Measurements from ENCODE around the gene CD38. TPM values are rescaled to one million over a fixed set of nuclear protein-coding genes. Genes with fewer than 3 reads are reported as not detected.

The CD38 gene
- total and polyA plus RNA-seq, 2 donors (not counting 1 experiment from before 2014, with no cell fraction given): 0.02 TPM; not detected in 1

DNA sequence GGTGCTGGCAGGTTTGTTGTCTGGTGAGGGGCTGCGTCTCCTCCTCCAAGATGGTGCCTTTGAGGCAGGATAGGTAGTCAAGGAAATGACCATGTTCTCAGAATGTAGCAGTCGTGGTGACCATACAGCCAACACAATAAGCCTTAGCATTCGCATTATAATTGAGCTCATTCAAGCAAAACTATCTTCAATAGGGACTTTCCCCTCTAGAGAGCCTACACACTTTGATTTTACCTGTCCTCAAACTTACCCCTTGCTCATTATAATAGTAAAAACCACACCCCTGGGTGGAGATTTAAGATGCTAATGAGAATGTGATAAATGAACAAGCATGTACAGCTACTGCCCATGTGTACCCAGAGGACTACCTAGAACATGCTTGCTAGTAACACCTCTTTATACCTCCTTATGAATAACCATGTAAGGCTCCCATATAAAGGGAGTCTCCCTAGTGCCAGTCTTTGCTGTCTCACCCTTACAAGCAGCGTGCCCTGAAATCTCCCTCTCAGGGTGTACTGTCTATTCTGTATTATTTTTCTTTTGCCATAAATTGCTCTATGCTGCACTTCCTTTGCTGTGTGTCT is 112.2 kb downstream of the CD38 start:
- DNase-seq (ENCODE audit: low read depth in 2 of 2): no peak
- Histone ChIP-seq H3K9ac (ENCODE audit: insufficient read depth, low read length) (no peak overlapping the region), H3K9me3 (ENCODE audit: control insufficient read depth, insufficient read depth, low read depth, low read length) (no peaks in the 10 kb centered on the region), H3K79me2 (ENCODE audit: control insufficient read depth, insufficient read depth, low read length) (no peaks in the 10 kb centered on the region), H3K36me3 (ENCODE audit: control insufficient read depth, insufficient read depth, low read length) (no peaks in the 10 kb centered on the region), H4K20me1 (ENCODE audit: control insufficient read depth, extremely low read depth, insufficient read depth, low read length) (no peaks in the 10 kb centered on the region), H3K27ac (ENCODE audit: insufficient read depth, low read length) (no peak overlapping the region), H3K4me2 (ENCODE audit: extremely low read depth, insufficient read depth, low read length) (no peak overlapping the region), H3K4me1 (ENCODE audit: control insufficient read depth, extremely low read depth, insufficient read depth, low read length) (peaks cover 2% of the 10 kb centered on the region), H3K4me3 (replicated peaks in 1 of 4; ENCODE audit: control extremely low read depth in 1 of 4, insufficient read depth in 1 of 4, low read depth in 3 of 4, low read length in 4 of 4) (no peak overlapping the region), H2AFZ (ENCODE audit: low read length) (no peak overlapping the region), H3K27me3 (ENCODE audit: control insufficient read depth, insufficient read depth, low read length) (no peaks in the 10 kb centered on the region)
- no peak for TF ChIP-seq EZH2 (IDR thresholded peaks at IDR 0.05; ENCODE audit: low read length, missing control alignments)
- TF ChIP-seq, protein P1, sequence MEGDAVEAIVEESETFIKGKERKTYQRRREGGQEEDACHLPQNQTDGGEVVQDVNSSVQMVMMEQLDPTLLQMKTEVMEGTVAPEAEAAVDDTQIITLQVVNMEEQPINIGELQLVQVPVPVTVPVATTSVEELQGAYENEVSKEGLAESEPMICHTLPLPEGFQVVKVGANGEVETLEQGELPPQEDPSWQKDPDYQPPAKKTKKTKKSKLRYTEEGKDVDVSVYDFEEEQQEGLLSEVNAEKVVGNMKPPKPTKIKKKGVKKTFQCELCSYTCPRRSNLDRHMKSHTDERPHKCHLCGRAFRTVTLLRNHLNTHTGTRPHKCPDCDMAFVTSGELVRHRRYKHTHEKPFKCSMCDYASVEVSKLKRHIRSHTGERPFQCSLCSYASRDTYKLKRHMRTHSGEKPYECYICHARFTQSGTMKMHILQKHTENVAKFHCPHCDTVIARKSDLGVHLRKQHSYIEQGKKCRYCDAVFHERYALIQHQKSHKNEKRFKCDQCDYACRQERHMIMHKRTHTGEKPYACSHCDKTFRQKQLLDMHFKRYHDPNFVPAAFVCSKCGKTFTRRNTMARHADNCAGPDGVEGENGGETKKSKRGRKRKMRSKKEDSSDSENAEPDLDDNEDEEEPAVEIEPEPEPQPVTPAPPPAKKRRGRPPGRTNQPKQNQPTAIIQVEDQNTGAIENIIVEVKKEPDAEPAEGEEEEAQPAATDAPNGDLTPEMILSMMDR (conservative IDR thresholded peaks at IDR 0.05 in 1 of 2, IDR thresholded peaks at IDR 0.05 in 1 of 2; ENCODE audit: low read depth in 1 of 2, low read length in 2 of 2): no peak

DNA sequence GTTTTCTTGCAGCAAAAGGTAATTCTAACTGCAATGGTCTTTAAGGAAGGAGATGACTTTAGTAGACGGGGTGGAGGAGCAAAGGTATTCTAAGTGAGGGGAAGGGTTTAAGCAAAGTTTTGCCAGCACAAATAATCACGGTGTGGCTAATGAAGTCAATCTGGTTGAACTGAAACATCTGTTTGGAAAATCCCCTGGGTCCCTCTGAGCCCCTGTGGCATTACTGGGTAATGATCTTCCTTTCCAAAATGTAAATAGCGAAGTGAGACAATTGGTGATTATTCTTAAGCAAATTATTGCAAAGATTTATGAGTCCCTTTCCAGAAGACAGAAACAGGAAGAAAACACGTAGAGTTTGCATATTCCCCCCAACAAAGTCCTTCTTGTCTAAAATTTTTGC is 113.2 kb downstream of the CD38 start:
- DNase-seq (ENCODE audit: low read depth in 2 of 2): no peak
- no peak overlapping the region for H3K4me2 ChIP-seq (ENCODE audit: extremely low read depth, insufficient read depth, low read length)
- no peaks in the 10 kb centered on the region for H3K36me3 ChIP-seq (ENCODE audit: control insufficient read depth, insufficient read depth, low read length)
- H3K27ac ChIP-seq (ENCODE audit: insufficient read depth, low read length): no peak overlapping the region
- H2AFZ ChIP-seq (ENCODE audit: low read length): no peak overlapping the region
- H3K4me3 ChIP-seq (replicated peaks in 1 of 4; ENCODE audit: control extremely low read depth in 1 of 4, insufficient read depth in 1 of 4, low read depth in 3 of 4, low read length in 4 of 4): no peak overlapping the region
- H3K27me3 ChIP-seq (ENCODE audit: control insufficient read depth, insufficient read depth, low read length): no peaks in the 10 kb centered on the region
- no peaks in the 10 kb centered on the region for H4K20me1 ChIP-seq (ENCODE audit: control insufficient read depth, extremely low read depth, insufficient read depth, low read length)
- peaks cover 2% of the 10 kb centered on the region for H3K4me1 ChIP-seq (ENCODE audit: control insufficient read depth, extremely low read depth, insufficient read depth, low read length)
- no peak overlapping the region for H3K9ac ChIP-seq (ENCODE audit: insufficient read depth, low read length)
- H3K79me2 ChIP-seq (ENCODE audit: control insufficient read depth, insufficient read depth, low read length): no peaks in the 10 kb centered on the region
- no peaks in the 10 kb centered on the region for H3K9me3 ChIP-seq (ENCODE audit: control insufficient read depth, insufficient read depth, low read depth, low read length)
- TF ChIP-seq, protein P1 (conservative IDR thresholded peaks at IDR 0.05 in 1 of 2, IDR thresholded peaks at IDR 0.05 in 1 of 2; ENCODE audit: low read depth in 1 of 2, low read length in 2 of 2): no peak
- no peak for TF ChIP-seq EZH2 (IDR thresholded peaks at IDR 0.05; ENCODE audit: low read length, missing control alignments)

DNA sequence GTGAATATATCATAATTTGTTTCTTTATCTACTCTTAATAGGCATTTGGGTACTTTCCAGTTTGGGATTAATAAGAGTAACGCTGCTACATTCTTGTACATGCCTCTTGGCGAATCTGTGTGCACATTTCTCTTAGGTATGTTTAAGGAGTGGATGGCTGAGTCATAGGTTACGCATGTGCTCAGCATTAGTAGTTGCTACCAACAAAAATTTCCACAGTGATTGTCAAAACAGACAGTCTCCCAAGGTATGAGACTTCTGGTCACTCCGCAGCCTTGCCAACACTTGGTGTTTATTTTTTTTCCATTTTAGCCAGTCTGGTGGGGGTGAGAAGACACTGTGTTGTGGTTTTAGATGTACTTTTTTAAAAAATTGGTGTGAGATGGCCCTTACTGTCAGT is 115.8 kb downstream of the CD38 start:
- no peak overlapping the region for H3K4me2 ChIP-seq (ENCODE audit: extremely low read depth, insufficient read depth, low read length)
- TF ChIP-seq, protein P1 (conservative IDR thresholded peaks at IDR 0.05 in 1 of 2, IDR thresholded peaks at IDR 0.05 in 1 of 2; ENCODE audit: low read depth in 1 of 2, low read length in 2 of 2): no peak
- TF ChIP-seq EZH2 (IDR thresholded peaks at IDR 0.05; ENCODE audit: low read length, missing control alignments): no peak
- peaks cover 3% of the 10 kb centered on the region for H3K27me3 ChIP-seq (ENCODE audit: control insufficient read depth, insufficient read depth, low read length)
- no peak overlapping the region for H3K9ac ChIP-seq (ENCODE audit: insufficient read depth, low read length)
- peaks cover 2% of the 10 kb centered on the region for H3K4me1 ChIP-seq (ENCODE audit: control insufficient read depth, extremely low read depth, insufficient read depth, low read length)
- no peak overlapping the region for H3K27ac ChIP-seq (ENCODE audit: insufficient read depth, low read length)
- no peaks in the 10 kb centered on the region for H3K79me2 ChIP-seq (ENCODE audit: control insufficient read depth, insufficient read depth, low read length)
- H3K9me3 ChIP-seq (ENCODE audit: control insufficient read depth, insufficient read depth, low read depth, low read length): no peaks in the 10 kb centered on the region
- peak; percentile 78 to 99 for DNase-seq (ENCODE audit: low read depth in 2 of 2)
- no peak overlapping the region for H3K4me3 ChIP-seq (replicated peaks in 1 of 4; ENCODE audit: control extremely low read depth in 1 of 4, insufficient read depth in 1 of 4, low read depth in 3 of 4, low read length in 4 of 4)
- no peaks in the 10 kb centered on the region for H4K20me1 ChIP-seq (ENCODE audit: control insufficient read depth, extremely low read depth, insufficient read depth, low read length)
- H2AFZ ChIP-seq (ENCODE audit: low read length): no peak overlapping the region
- no peaks in the 10 kb centered on the region for H3K36me3 ChIP-seq (ENCODE audit: control insufficient read depth, insufficient read depth, low read length)

Measured in fibroblast of lung (primary cell).